Vagina (tissue), 2 donors: ENCODE data around the gene STK32B. TPM values are rescaled to one million over a fixed set of nuclear protein-coding genes. Genes with fewer than 3 reads are reported as not detected.

ENCODE experiments used
- DNase-seq, 2 donors: peaks; one replicate each; pipeline ENCODE4 v3.0.0-alpha.2; 2017; ENCODE audit errors: extremely low spot score in 2 of 2
- H3K27ac ChIP-seq: fragments of 200-600 bp; sonication (generic); one replicate; pipeline ENCODE4 v1.5.1; 2019
- H3K27me3 ChIP-seq: fragments of 200-600 bp; sonication (generic); one replicate; pipeline ENCODE4 v1.5.1; 2019
- H3K36me3 ChIP-seq, 2 donors: fragments of 200-600 bp; sonication (generic); one replicate each; pipeline ENCODE4 v1.5.1; 2017 to 2019
- H3K4me1 ChIP-seq: fragments of 200-600 bp; sonication (generic); one replicate; pipeline ENCODE4 v1.5.1; 2019
- H3K4me3 ChIP-seq, 2 donors: fragments of 200-600 bp; sonication (generic); 1 replicate in 1 of 2; 2 replicates in 1 of 2; pipeline ENCODE4 v1.5.1; 2016 to 2019
- H3K9me3 ChIP-seq: fragments of 200-600 bp; sonication (generic); one replicate; pipeline ENCODE4 v1.5.1; 2019
- CTCF ChIP-seq, 3 experiments: fragments of 450-650 bp in 2 of 3; fragments of 200-600 bp in 1 of 3; sonication (generic) in 1 of 3; IDR thresholded peaks; one replicate each; pipeline ENCODE4 v1.5.1; 2017 to 2019; ENCODE audit warnings: antibody characterized with exemption in 3 of 3, mild to moderate bottlenecking in 2 of 3, moderate library complexity in 2 of 3
- POLR2A ChIP-seq, 2 donors: fragments of 450-650 bp; IDR thresholded peaks; one replicate each; pipeline ENCODE4 v1.6.1; 2017; ENCODE audit warnings: antibody characterized with exemption in 2 of 2, mild to moderate bottlenecking in 2 of 2, moderate library complexity in 2 of 2
- POLR2AphosphoS5 ChIP-seq, 2 donors: sonication (generic); formaldehyde crosslinking; IDR thresholded peaks; one replicate each; pipeline ENCODE4 v1.9.0; 2017; ENCODE audit warnings: antibody characterized with exemption in 2 of 2, mild to moderate bottlenecking in 2 of 2, low read depth in 1 of 2; ENCODE audit not compliant: insufficient read depth in 1 of 2
- intact Hi-C: fragments of 100-400 bp; cut with DNase I; formaldehyde crosslinking; loops from one replicate; pipeline ENCODE4 v1.15.1; 2023
- total RNA-seq: library from RNA; depleted of rRNA; stranded (reverse); fragments of >200 nt; gene quantifications from one replicate; pipeline ENCODE4 v1.2.3, GENCODE V29; 2016

The STK32B gene
- total RNA-seq, 1 donor from 2014 or later = 6.4 TPM

DNA sequence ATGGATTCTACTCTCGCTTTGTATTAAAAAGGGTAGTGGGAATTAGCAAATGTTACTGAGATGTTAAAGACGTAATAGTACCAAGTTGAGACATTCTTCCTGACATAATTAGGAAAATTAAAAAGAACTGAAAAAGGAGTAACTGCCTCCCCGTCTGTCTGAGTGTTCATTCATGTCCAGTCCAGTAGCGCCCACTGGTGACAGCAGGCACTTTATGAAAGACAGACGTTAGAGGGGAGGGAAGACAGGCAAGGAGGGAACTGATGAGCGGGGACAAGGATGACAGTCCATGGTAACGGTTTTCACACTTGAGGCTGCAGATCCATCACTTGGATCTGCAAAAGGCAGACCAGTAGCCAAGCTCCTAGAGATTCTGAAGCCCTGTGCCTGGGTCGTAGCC, 326.7 kb downstream of the STK32B start:
- H3K36me3 ChIP-seq = no peaks in the 10 kb centered on the region
- no peaks in the 10 kb centered on the region for H3K9me3 ChIP-seq
- intact Hi-C loops = no loop called here
- no peak for DNase-seq
- no peaks in the 10 kb centered on the region for H3K4me1 ChIP-seq
- H3K27ac ChIP-seq = no peak overlapping the region
- no peaks in the 10 kb centered on the region for H3K27me3 ChIP-seq
- no peak for TF ChIP-seq POLR2AphosphoS5 (IDR thresholded peaks at IDR 0.05; ENCODE audit: insufficient read depth in 1 of 2, low read depth in 1 of 2)
- TF ChIP-seq POLR2A (IDR thresholded peaks at IDR 0.05) = no peak
- no peak for TF ChIP-seq CTCF (IDR thresholded peaks at IDR 0.05)
- no peak overlapping the region for H3K4me3 ChIP-seq

GRCh38 chr4:5379895-5380294, 328.6 kb downstream of the STK32B start:
- no peak for DNase-seq
- no peak for TF ChIP-seq POLR2A (IDR thresholded peaks at IDR 0.05)
- TF ChIP-seq CTCF (IDR thresholded peaks at IDR 0.05) = no peak
- TF ChIP-seq POLR2AphosphoS5 (IDR thresholded peaks at IDR 0.05; ENCODE audit: insufficient read depth in 1 of 2, low read depth in 1 of 2) = no peak
- H3K27me3 ChIP-seq = no peaks in the 10 kb centered on the region
- H3K4me3 ChIP-seq = no peak overlapping the region
- no peaks in the 10 kb centered on the region for H3K9me3 ChIP-seq
- no peak overlapping the region for H3K27ac ChIP-seq
- no peaks in the 10 kb centered on the region for H3K4me1 ChIP-seq
- no peaks in the 10 kb centered on the region for H3K36me3 ChIP-seq
- intact Hi-C loops = no loop called here

GRCh38 chr4:5381961-5382441, 330.7 kb downstream of the STK32B start:
- no peak for TF ChIP-seq POLR2A (IDR thresholded peaks at IDR 0.05)
- TF ChIP-seq CTCF (IDR thresholded peaks at IDR 0.05) = no peak
- TF ChIP-seq POLR2AphosphoS5 (IDR thresholded peaks at IDR 0.05; ENCODE audit: insufficient read depth in 1 of 2, low read depth in 1 of 2) = no peak
- DNase-seq = no peak
- H3K27ac ChIP-seq = no peak overlapping the region
- no peaks in the 10 kb centered on the region for H3K9me3 ChIP-seq
- intact Hi-C loops = no loop called here
- H3K36me3 ChIP-seq = no peaks in the 10 kb centered on the region
- no peak overlapping the region for H3K4me3 ChIP-seq
- H3K4me1 ChIP-seq = peaks cover 14% of the 10 kb centered on the region
- no peaks in the 10 kb centered on the region for H3K27me3 ChIP-seq

GRCh38 chr4:5383191-5383980, 332.1 kb downstream of the STK32B start:
- Histone ChIP-seq H3K4me1 (peaks cover 14% of the 10 kb centered on the region), H3K4me3 (no peak overlapping the region), H3K36me3 (no peaks in the 10 kb centered on the region), H3K27me3 (no peaks in the 10 kb centered on the region), H3K9me3 (no peaks in the 10 kb centered on the region), H3K27ac (no peak overlapping the region)
- DNase-seq = no peak
- TF ChIP-seq CTCF (IDR thresholded peaks at IDR 0.05) = no peak
- TF ChIP-seq POLR2AphosphoS5 (IDR thresholded peaks at IDR 0.05; ENCODE audit: insufficient read depth in 1 of 2, low read depth in 1 of 2) = no peak
- no peak for TF ChIP-seq POLR2A (IDR thresholded peaks at IDR 0.05)
- intact Hi-C loops = no loop called here

DNA sequence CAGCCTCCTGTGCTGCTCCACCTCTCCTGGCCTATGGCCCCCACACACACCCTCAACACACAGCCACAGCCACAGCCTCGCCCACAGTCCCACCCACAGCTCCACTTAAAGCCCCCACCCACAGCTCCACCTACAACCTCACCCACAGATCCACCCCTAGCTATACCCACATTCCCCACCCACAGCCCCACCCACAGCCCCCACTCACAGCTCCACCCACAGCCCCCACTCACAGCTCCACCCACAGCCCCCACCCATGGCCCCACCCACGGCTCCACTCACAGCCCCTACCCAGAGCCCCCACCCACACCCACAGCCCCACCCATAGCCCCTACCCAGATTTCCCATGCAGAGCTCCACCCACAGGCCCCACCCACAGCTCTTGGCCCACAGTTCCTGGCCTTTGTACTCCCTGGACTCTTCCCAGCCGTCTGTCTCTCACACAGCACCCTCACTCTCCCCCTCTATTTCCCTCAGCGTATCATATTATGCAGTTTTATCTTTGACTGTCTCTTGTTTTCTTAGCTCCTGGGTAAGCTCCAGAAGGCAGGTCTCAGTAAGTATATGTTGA, 334.5 kb downstream of the STK32B start:
- Histone ChIP-seq H3K4me1 (peaks cover 14% of the 10 kb centered on the region), H3K9me3 (no peaks in the 10 kb centered on the region), H3K27ac (no peak overlapping the region), H3K27me3 (no peaks in the 10 kb centered on the region), H3K4me3 (no peak overlapping the region), H3K36me3 (no peaks in the 10 kb centered on the region)
- no peak for TF ChIP-seq CTCF (IDR thresholded peaks at IDR 0.05)
- no peak for TF ChIP-seq POLR2A (IDR thresholded peaks at IDR 0.05)
- TF ChIP-seq POLR2AphosphoS5 (IDR thresholded peaks at IDR 0.05; ENCODE audit: insufficient read depth in 1 of 2, low read depth in 1 of 2) = no peak
- intact Hi-C loops = no loop called here
- no peak for DNase-seq
